Mesenchymal stem cell (in vitro differentiated cells and primary cell): Measurements from ENCODE around the gene TRIM2.
"Not testable (repeated sequence)": the region's sequence is repeated elsewhere in the genome, so short reads cannot be mapped to it uniquely, and the experiment has no call there.

Experiments used
- DNase-seq: peaks from one replicate; pipeline ENCODE4 v3.0.0-alpha.2; 2013
- H2AFZ ChIP-seq: one replicate; pipeline ENCODE4 v1.6.1; 2013; ENCODE audit warnings: low read depth, mild to moderate bottlenecking, control low read depth, inconsistent platforms, low read length, moderate library complexity
- H2AK5ac ChIP-seq: 2 replicates; pipeline ENCODE4 v1.6.1; 2013; ENCODE audit warnings: low read length, moderate library complexity, mild to moderate bottlenecking, inconsistent platforms; ENCODE audit not compliant: severe bottlenecking
- H2BK120ac ChIP-seq: one replicate; pipeline ENCODE4 v1.6.1; 2013; ENCODE audit warnings: low read depth, mild to moderate bottlenecking, inconsistent platforms, low read length, moderate library complexity
- H2BK12ac ChIP-seq, 2 experiments: one replicate each; pipeline ENCODE4 v1.6.1; 2013; ENCODE audit warnings: inconsistent platforms in 2 of 2, low read length in 2 of 2, mild to moderate bottlenecking in 2 of 2, moderate library complexity in 2 of 2, control low read depth in 1 of 2
- H2BK15ac ChIP-seq: one replicate; pipeline ENCODE4 v1.6.1; 2013; ENCODE audit warnings: mild to moderate bottlenecking, low read depth, inconsistent platforms; ENCODE audit not compliant: poor library complexity, severe bottlenecking
- H2BK5ac ChIP-seq: 2 replicates; pipeline ENCODE4 v1.6.1; 2013; ENCODE audit warnings: low read depth, mild to moderate bottlenecking, low read length, control low read depth, inconsistent platforms; ENCODE audit not compliant: poor library complexity, severe bottlenecking
- H3K14ac ChIP-seq, 2 experiments: one replicate each; pipeline ENCODE4 v1.6.1; 2013; ENCODE audit warnings: inconsistent platforms in 2 of 2, low read length in 2 of 2, control low read depth in 1 of 2, mild to moderate bottlenecking in 1 of 2, moderate library complexity in 1 of 2
- H3K18ac ChIP-seq, 2 experiments: one replicate each; pipeline ENCODE4 v1.6.1; 2013; ENCODE audit warnings: inconsistent platforms in 2 of 2, low read length in 2 of 2, control low read depth in 1 of 2, low read depth in 1 of 2, mild to moderate bottlenecking in 1 of 2
- H3K23ac ChIP-seq, 2 experiments: one replicate each; pipeline ENCODE4 v1.6.1; 2013; ENCODE audit warnings: inconsistent platforms in 2 of 2, low read length in 2 of 2, mild to moderate bottlenecking in 2 of 2, moderate library complexity in 2 of 2, control low read depth in 1 of 2
- H3K27ac ChIP-seq: 2 replicates; pipeline ENCODE4 v1.5.1; 2013; ENCODE audit warnings: mild to moderate bottlenecking, moderate library complexity, low read length, control low read depth, inconsistent platforms; ENCODE audit not compliant: poor library complexity, severe bottlenecking
- H3K27me3 ChIP-seq, 2 experiments: 2 replicates each; pipeline versions ENCODE4 v1.6.1 to v1.7.0; 2013; ENCODE audit warnings: low read length in 2 of 2, mild to moderate bottlenecking in 2 of 2, moderate library complexity in 2 of 2, control low read depth in 1 of 2, inconsistent platforms in 1 of 2; ENCODE audit not compliant: control insufficient read depth in 1 of 2, insufficient read depth in 1 of 2
- H3K36me3 ChIP-seq, 2 experiments: 2 replicates each; pipeline versions ENCODE4 v1.6.1 to v1.7.0; 2013; ENCODE audit warnings: low read length in 2 of 2, control low read depth in 1 of 2, inconsistent platforms in 1 of 2, low read depth in 1 of 2, mild to moderate bottlenecking in 1 of 2; ENCODE audit not compliant: insufficient read depth in 2 of 2, control insufficient read depth in 1 of 2
- H3K4ac ChIP-seq, 2 experiments: one replicate each; pipeline ENCODE4 v1.6.1; 2013; ENCODE audit warnings: inconsistent platforms in 2 of 2, low read length in 2 of 2, mild to moderate bottlenecking in 2 of 2, moderate library complexity in 2 of 2, control low read depth in 1 of 2, low read depth in 1 of 2
- H3K4me1 ChIP-seq: 2 replicates; pipeline ENCODE4 v1.6.1; 2013; ENCODE audit warnings: low read depth, low read length, control low read depth; ENCODE audit not compliant: control insufficient read depth, insufficient read depth
- H3K4me2 ChIP-seq: 2 replicates; pipeline ENCODE4 v1.6.1; 2013; ENCODE audit warnings: low read length, mild to moderate bottlenecking, inconsistent platforms; ENCODE audit not compliant: poor library complexity, severe bottlenecking
- H3K4me3 ChIP-seq, 2 experiments: 2 replicates each; pipeline versions ENCODE4 v1.5.1 to v1.7.0; 2013; ENCODE audit warnings: low read length in 2 of 2, mild to moderate bottlenecking in 2 of 2, control low read depth in 1 of 2, low read depth in 1 of 2; ENCODE audit not compliant: insufficient read depth in 1 of 2
- H3K79me1 ChIP-seq: replicated peaks from 2 replicates; pipeline ENCODE4 v1.6.1; 2013; ENCODE audit warnings: mild to moderate bottlenecking, control low read depth, low read length, inconsistent platforms; ENCODE audit not compliant: poor library complexity, severe bottlenecking
- H3K9ac ChIP-seq: 2 replicates; pipeline ENCODE4 v1.7.0; 2013; ENCODE audit warnings: mild to moderate bottlenecking, low read length, moderate library complexity
- H3K9me3 ChIP-seq: 2 replicates; pipeline ENCODE4 v1.7.0; 2013; ENCODE audit warnings: mild to moderate bottlenecking, low read length; ENCODE audit not compliant: control insufficient read depth
- H4K8ac ChIP-seq: one replicate; pipeline ENCODE4 v1.6.1; 2013; ENCODE audit warnings: inconsistent platforms, mild to moderate bottlenecking, low read length, moderate library complexity
- H4K91ac ChIP-seq: one replicate; pipeline ENCODE4 v1.6.1; 2013; ENCODE audit warnings: mild to moderate bottlenecking, low read length, inconsistent platforms
- WGBS: methylation state at CpG from one replicate; pipeline ENCODE4 v1.1.7; 2013; ENCODE audit warnings: mixed read lengths; 5-methylcytosine and 5-hydroxymethylcytosine counted together

TRIM2 gene

GRCh38 chr4:153165236-153165635 is 39.0 kb upstream of the TRIM2 start:
- not testable (repeated sequence) for H3K14ac ChIP-seq, H3K4me2 ChIP-seq, H3K4me1 ChIP-seq, DNase-seq, H2AFZ ChIP-seq, H3K79me1 ChIP-seq, H3K36me3 ChIP-seq, H2BK5ac ChIP-seq, H4K8ac ChIP-seq, H2BK120ac ChIP-seq, H3K4ac ChIP-seq, H3K9me3 ChIP-seq, H3K23ac ChIP-seq, H2BK15ac ChIP-seq, H2BK12ac ChIP-seq, H4K91ac ChIP-seq, H3K9ac ChIP-seq, H3K18ac ChIP-seq, H3K4me3 ChIP-seq, H3K27ac ChIP-seq
- 94% methylated on average over 2 of the region's 5 CpGs for WGBS
- Histone ChIP-seq H2AK5ac (peak overlapping the region; percentile 13), H3K27me3 (peaks cover 0 to 33% of the 10 kb centered on the region in 2 experiments)

- Histone ChIP-seq H3K27me3 (peaks cover 0 to 36% of the 10 kb centered on the region in 2 experiments), H3K9me3 (peaks cover 6% of the 10 kb centered on the region), H3K79me1 (peaks cover 5% of the 10 kb centered on the region), H3K18ac (no peak overlapping the region), H3K9ac (no peak overlapping the region), H3K14ac (no peak overlapping the region), H4K8ac (no peak overlapping the region), H3K4me1 (peaks cover 2% of the 10 kb centered on the region), H3K4me2 (peak overlapping the region; percentile 22), H2BK5ac (peak overlapping the region; percentile 81), H2AK5ac (peak overlapping the region; percentile 80), H4K91ac (no peak overlapping the region), H3K27ac (peak overlapping the region; percentile 92), H3K4ac (no peak overlapping the region), H3K4me3 (no peak overlapping the region), H2AFZ (no peak overlapping the region), H2BK15ac (no peak overlapping the region), H3K36me3 (no peaks in the 10 kb centered on the region), H3K23ac (no peak overlapping the region), H2BK120ac (no peak overlapping the region), H2BK12ac (no peak overlapping the region)
- WGBS = 92% methylated on average over 2 of the region's 5 CpGs
- no peak for DNase-seq
Measured at GRCh38 chr4:153166716-153167501, 37.3 kb upstream of the TRIM2 start.

GRCh38 chr4:153169776-153170175 is 34.5 kb upstream of the TRIM2 start:
- Histone ChIP-seq H4K8ac (no peak overlapping the region), H2AFZ (no peak overlapping the region), H3K4ac (no peak overlapping the region), H3K18ac (no peak overlapping the region), H3K4me2 (no peak overlapping the region), H2BK120ac (no peak overlapping the region), H3K4me3 (no peak overlapping the region), H3K23ac (no peak overlapping the region), H3K27ac (no peak overlapping the region), H2BK15ac (no peak overlapping the region), H3K14ac (no peak overlapping the region), H3K4me1 (peaks cover 2% of the 10 kb centered on the region), H2AK5ac (no peak overlapping the region), H3K9me3 (peaks cover 3% of the 10 kb centered on the region), H3K36me3 (no peaks in the 10 kb centered on the region), H2BK12ac (no peak overlapping the region), H3K27me3 (peaks cover 0 to 29% of the 10 kb centered on the region in 2 experiments), H4K91ac (no peak overlapping the region), H3K79me1 (peaks cover 4% of the 10 kb centered on the region), H3K9ac (no peak overlapping the region), H2BK5ac (no peak overlapping the region)
- no peak for DNase-seq
- 70% methylated on average over 8 of the region's 8 CpGs for WGBS

GRCh38 chr4:153170407-153170806 is 33.8 kb upstream of the TRIM2 start:
- Histone ChIP-seq H3K79me1 (peaks cover 4% of the 10 kb centered on the region), H3K9ac (no peak overlapping the region), H2AK5ac (peak overlapping the region; percentile 45), H3K4me3 (no peak overlapping the region), H3K4ac (no peak overlapping the region), H3K23ac (no peak overlapping the region), H4K8ac (no peak overlapping the region), H3K27me3 (peaks cover 0 to 29% of the 10 kb centered on the region in 2 experiments), H3K4me2 (no peak overlapping the region), H2BK5ac (no peak overlapping the region), H4K91ac (no peak overlapping the region), H3K9me3 (no peaks in the 10 kb centered on the region), H2BK15ac (no peak overlapping the region), H3K4me1 (peaks cover 2% of the 10 kb centered on the region), H3K27ac (no peak overlapping the region), H2BK12ac (no peak overlapping the region), H3K18ac (no peak overlapping the region), H2BK120ac (no peak overlapping the region), H2AFZ (no peak overlapping the region), H3K14ac (no peak overlapping the region), H3K36me3 (no peaks in the 10 kb centered on the region)
- WGBS = 100% methylated on average over 2 of the region's 2 CpGs
- no peak for DNase-seq
